Kidney epithelial cell (primary cell): ENCODE results near the gene PTPRD. TPM values are rescaled to one million over a fixed set of nuclear protein-coding genes. Genes with fewer than 3 reads are reported as not detected.

ENCODE experiments used
- DNase-seq: peaks from one replicate; pipeline ENCODE4 v3.0.0-alpha.2; 2010; ENCODE audit warnings: low read depth
- H3K27me3 ChIP-seq: 2 replicates; pipeline ENCODE4 v1.6.0; 2011; ENCODE audit warnings: low read length; ENCODE audit not compliant: control insufficient read depth, insufficient read depth
- H3K36me3 ChIP-seq: 2 replicates; pipeline ENCODE4 v1.5.1; 2011; ENCODE audit warnings: low read length; ENCODE audit not compliant: control insufficient read depth, insufficient read depth
- H3K4me3 ChIP-seq: 2 replicates; pipeline ENCODE4 v1.5.1; 2011; ENCODE audit warnings: low read depth, mild to moderate bottlenecking, control low read depth, low read length
- CTCF ChIP-seq: IDR thresholded peaks from 2 replicates; pipeline ENCODE4 v1.5.1; 2011; ENCODE audit warnings: mild to moderate bottlenecking, moderate library complexity, low read length, control low read depth, inconsistent platforms; ENCODE audit not compliant: insufficient read depth, poor library complexity, severe bottlenecking
- total RNA-seq: library from RNA; depleted of rRNA; stranded (reverse); fragments of >200 nt; gene quantifications from 2 replicates; pipeline ENCODE4 v1.2.3, GENCODE V29; 2015

PTPRD gene
- total RNA-seq, 1 donor from 2014 or later = 18.8 TPM

- no peak for DNase-seq
- TF ChIP-seq CTCF = no peak
- H3K36me3 ChIP-seq = no peaks in the 10 kb centered on the region
- no peaks in the 10 kb centered on the region for H3K27me3 ChIP-seq
- no peak overlapping the region for H3K4me3 ChIP-seq
Measured at GRCh38 chr9:10095208-10095607, 517.6 kb downstream of the PTPRD start.

GRCh38 chr9:10094563-10094962, 518.2 kb downstream of the PTPRD start:
- no peak for TF ChIP-seq CTCF
- Histone ChIP-seq H3K36me3 (no peaks in the 10 kb centered on the region), H3K4me3 (no peak overlapping the region), H3K27me3 (no peaks in the 10 kb centered on the region)
- no peak for DNase-seq

- no peak overlapping the region for H3K4me3 ChIP-seq
- H3K27me3 ChIP-seq = no peaks in the 10 kb centered on the region
- no peaks in the 10 kb centered on the region for H3K36me3 ChIP-seq
- DNase-seq = no peak
- TF ChIP-seq CTCF = no peak
Measured at GRCh38 chr9:10080012-10080411, 532.8 kb downstream of the PTPRD start.

GRCh38 chr9:10079284-10079964, 533.4 kb downstream of the PTPRD start:
- Histone ChIP-seq H3K4me3 (no peak overlapping the region), H3K27me3 (no peaks in the 10 kb centered on the region), H3K36me3 (no peaks in the 10 kb centered on the region)
- no peak for DNase-seq
- TF ChIP-seq CTCF = no peak

GRCh38 chr9:10071579-10071978, 541.2 kb downstream of the PTPRD start:
- Histone ChIP-seq H3K4me3 (no peak overlapping the region), H3K36me3 (no peaks in the 10 kb centered on the region), H3K27me3 (no peaks in the 10 kb centered on the region)
- DNase-seq = no peak
- TF ChIP-seq CTCF = no peak
